Caco-2 (cell line): ENCODE results near the gene AGBL5. TPM values are rescaled to one million over a fixed set of nuclear protein-coding genes. Genes with fewer than 3 reads are reported as not detected.

Experiments
- BruUV-seq: library from RNA; stranded (reverse); fragments of 400-500 nt; replicated peaks from 2 replicates; lab custom pipeline; 2021; lab: Mats Ljungman, UMichigan
- CTCF ChIA-PET: fragments of 300-600 bp; sonication (Branson Sonifier 250); formaldehyde crosslinking; loops from one replicate; lab custom pipeline; 2022; ENCODE audit warnings: antibody characterized with exemption; lab: Charles Lee
- POLR2A ChIA-PET: fragments of 300-600 bp; sonication (Branson Sonifier 250); formaldehyde crosslinking; loops from one replicate; lab custom pipeline; 2022; ENCODE audit warnings: antibody characterized with exemption; lab: Charles Lee
- DNase-seq, 2 experiments: peaks; one replicate each; pipeline versions ENCODE4 v3.0.0 to v3.0.0-alpha.2; 2020 to 2022
- H3K27me3 ChIP-seq: replicated peaks from 2 replicates; pipeline ENCODE4 v1.6.0; 2011; ENCODE audit warnings: low read length; ENCODE audit not compliant: control insufficient read depth, insufficient read depth
- H3K36me3 ChIP-seq: 2 replicates; pipeline ENCODE4 v1.5.1; 2011; ENCODE audit warnings: low read length; ENCODE audit not compliant: control insufficient read depth, insufficient read depth
- H3K4me1 ChIP-seq: fragments of 250-450 bp; sonication (Bioruptor Pico); 2 replicates; pipeline ENCODE4 v1.5.1; 2020; ENCODE audit warnings: mild to moderate bottlenecking
- H3K4me3 ChIP-seq: 2 replicates; pipeline ENCODE4 v1.5.1; 2011; ENCODE audit warnings: low read depth, mild to moderate bottlenecking, control low read depth, low read length
- H3K9me3 ChIP-seq: fragments of 250-450 bp; sonication (Bioruptor Pico); 2 replicates; pipeline ENCODE4 v1.5.1; 2020; ENCODE audit warnings: mild to moderate bottlenecking, moderate library complexity
- H3K27ac Mint-ChIP-seq: one replicate; pipeline ENCODE4 v1.8.0; 2022; ENCODE audit warnings: mixed read lengths; ENCODE audit not compliant: unreplicated experiment
- H3K27me3 Mint-ChIP-seq: one replicate; pipeline ENCODE4 v1.8.0; 2022; ENCODE audit warnings: mixed read lengths; ENCODE audit not compliant: insufficient read depth, unreplicated experiment
- H3K36me3 Mint-ChIP-seq: one replicate; pipeline ENCODE4 v1.8.0; 2022; ENCODE audit warnings: mild to moderate bottlenecking, mixed read lengths; ENCODE audit not compliant: insufficient read depth, unreplicated experiment
- H3K4me1 Mint-ChIP-seq: one replicate; pipeline ENCODE4 v1.8.0; 2022; ENCODE audit warnings: low read depth, mixed read lengths; ENCODE audit not compliant: unreplicated experiment
- H3K4me3 Mint-ChIP-seq: one replicate; pipeline ENCODE4 v1.8.0; 2022; ENCODE audit warnings: mild to moderate bottlenecking, moderate library complexity, mixed read lengths; ENCODE audit not compliant: unreplicated experiment
- H3K9me3 Mint-ChIP-seq: one replicate; pipeline ENCODE4 v1.8.0; 2022; ENCODE audit warnings: mixed read lengths; ENCODE audit not compliant: unreplicated experiment
- CTCF ChIP-seq, 2 experiments: fragments of 200-600 bp in 1 of 2; IDR thresholded peaks; 1 replicate in 1 of 2; 2 replicates in 1 of 2; pipeline versions ENCODE4 v1.5.1 to v1.8.0; 2011 to 2022; ENCODE audit warnings: antibody characterized with exemption in 1 of 2, control low read depth in 1 of 2, inconsistent platforms in 1 of 2, low read depth in 1 of 2, low read length in 1 of 2, mild to moderate bottlenecking in 1 of 2, moderate library complexity in 1 of 2; ENCODE audit not compliant: insufficient read depth in 1 of 2, severe bottlenecking in 1 of 2, unreplicated experiment in 1 of 2
- intact Hi-C: fragments of 100-400 bp; cut with micrococcal nuclease; formaldehyde crosslinking; loops from one replicate; pipeline ENCODE4 v1.10.0; 2022; ENCODE audit not compliant: unreplicated experiment
- total RNA-seq: library from RNA; stranded (reverse); gene quantifications from 2 replicates; pipeline ENCODE4 v1.2.3, GENCODE V29; 2022

AGBL5 gene
- total RNA-seq, 1 experiment from 2014 or later = 34.1 TPM

DNA sequence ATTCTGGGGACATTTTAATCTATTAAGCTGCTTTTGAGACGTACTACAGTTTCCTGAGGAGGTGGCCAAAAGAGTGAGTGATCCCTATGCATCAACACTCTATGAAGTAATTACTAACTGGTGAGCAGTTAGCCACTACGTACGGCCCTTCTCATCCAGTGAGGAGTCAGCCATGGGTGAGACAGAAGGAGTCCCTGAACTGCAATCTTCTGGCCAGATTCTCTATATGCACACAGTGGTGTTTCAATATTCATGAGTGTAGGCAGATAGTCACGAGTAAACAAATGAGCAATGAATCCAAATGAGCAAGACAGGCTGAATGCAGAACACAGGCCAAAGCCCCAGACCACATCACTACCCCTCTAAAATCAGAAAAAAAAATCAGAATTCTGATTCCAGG is 48.5 kb upstream of the AGBL5 start:
- CTCF ChIA-PET = interaction anchor here (1.1 to 1.6 kb wide), 2 partner anchors 10 to 41 kb away, joined by 3 read pairs; no protein-coding TSS in a partner anchor
- intact Hi-C loops = no loop called here
- no peaks in the 10 kb centered on the region for H3K27me3 ChIP-seq
- DNase-seq = no peak
- POLR2A ChIA-PET = no interaction called here
- no peak overlapping the region for H3K4me3 ChIP-seq
- no peaks in the 10 kb centered on the region for H3K9me3 ChIP-seq
- H3K36me3 ChIP-seq = no peaks in the 10 kb centered on the region
- Mint-ChIP-seq H3K27ac (no peak overlapping the region), H3K9me3 (no peaks in the 10 kb centered on the region), H3K4me1 (peaks cover 12% of the 10 kb centered on the region), H3K4me3 (no peak overlapping the region), H3K36me3 (no peaks in the 10 kb centered on the region), H3K27me3 (no peaks in the 10 kb centered on the region)
- BruUV-seq = no TSS peak
- H3K4me1 ChIP-seq = peaks cover 16% of the 10 kb centered on the region
- no peak for TF ChIP-seq CTCF (IDR thresholded peaks at IDR 0.05; ENCODE audit: insufficient read depth in 1 of 2, low read depth in 1 of 2, low read length in 1 of 2, severe bottlenecking in 1 of 2, unreplicated experiment in 1 of 2)

DNA sequence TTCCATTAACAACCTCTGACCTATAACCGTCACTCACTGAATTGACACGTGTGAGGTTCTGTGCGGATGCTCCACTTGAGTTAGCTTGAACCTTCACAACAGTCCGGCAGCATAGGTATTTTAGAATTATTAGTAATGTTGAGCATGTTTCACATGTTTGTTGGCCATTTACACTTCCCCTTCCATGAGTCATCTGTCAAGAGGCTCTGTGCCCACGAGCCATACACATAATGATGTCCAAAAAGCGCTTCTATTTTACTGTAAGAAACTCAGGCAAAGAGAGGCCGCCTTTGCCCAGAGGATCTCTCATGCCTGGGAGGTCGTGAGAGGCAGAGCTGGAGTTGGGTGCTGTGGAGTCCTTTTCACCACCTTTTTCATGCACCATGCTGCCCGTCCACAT is 47.6 kb upstream of the AGBL5 start:
- ChIA-PET CTCF (interaction anchor here (0.6 to 1.6 kb wide), 3 partner anchors 9 to 42 kb away, joined by 3 to 4 read pairs (median 3); no protein-coding TSS in a partner anchor), POLR2A (interaction anchor here (0.5 kb wide), 1 partner anchor 155 kb away, joined by 5 read pairs; no protein-coding TSS in a partner anchor)
- Mint-ChIP-seq H3K27ac (no peak overlapping the region), H3K4me3 (no peak overlapping the region), H3K27me3 (no peaks in the 10 kb centered on the region), H3K4me1 (peaks cover 12% of the 10 kb centered on the region), H3K36me3 (no peaks in the 10 kb centered on the region), H3K9me3 (no peaks in the 10 kb centered on the region)
- no peaks in the 10 kb centered on the region for H3K36me3 ChIP-seq
- BruUV-seq = no TSS peak
- H3K4me1 ChIP-seq = peaks cover 17% of the 10 kb centered on the region
- no peak for DNase-seq
- H3K9me3 ChIP-seq = no peaks in the 10 kb centered on the region
- H3K27me3 ChIP-seq = no peaks in the 10 kb centered on the region
- TF ChIP-seq CTCF (IDR thresholded peaks at IDR 0.05; ENCODE audit: insufficient read depth in 1 of 2, low read depth in 1 of 2, low read length in 1 of 2, severe bottlenecking in 1 of 2, unreplicated experiment in 1 of 2) = no peak
- no peak overlapping the region for H3K4me3 ChIP-seq
- intact Hi-C loops = no loop called here

GRCh38 chr2:27006602-27007415 is 44.7 kb upstream of the AGBL5 start:
- intact Hi-C loops = no loop called here
- no TSS peak for BruUV-seq
- no peaks in the 10 kb centered on the region for H3K27me3 ChIP-seq
- POLR2A ChIA-PET = interaction anchor here (0.6 kb wide), 1 partner anchor 603 kb away, joined by 3 read pairs; no protein-coding TSS in a partner anchor
- no peak for DNase-seq
- H3K4me1 ChIP-seq = peaks cover 20% of the 10 kb centered on the region
- H3K4me3 ChIP-seq = no peak overlapping the region
- Mint-ChIP-seq H3K9me3 (no peaks in the 10 kb centered on the region), H3K36me3 (peaks cover 5% of the 10 kb centered on the region), H3K27me3 (no peaks in the 10 kb centered on the region), H3K4me1 (peaks cover 21% of the 10 kb centered on the region), H3K27ac (no peak overlapping the region), H3K4me3 (no peak overlapping the region)
- no peak for TF ChIP-seq CTCF (IDR thresholded peaks at IDR 0.05; ENCODE audit: insufficient read depth in 1 of 2, low read depth in 1 of 2, low read length in 1 of 2, severe bottlenecking in 1 of 2, unreplicated experiment in 1 of 2)
- no peaks in the 10 kb centered on the region for H3K9me3 ChIP-seq
- H3K36me3 ChIP-seq = no peaks in the 10 kb centered on the region
- CTCF ChIA-PET = no interaction called here
